Body of pancreas (tissue), 4 donors: ENCODE data around the gene PDXP.

Experiments used
- CTCF ChIP-seq, 7 experiments: fragments of 450-650 bp in 4 of 7; fragments of 200-600 bp in 3 of 7; sonication (generic) in 3 of 7; IDR thresholded peaks; one replicate each; pipeline ENCODE4 v1.5.1; 2016 to 2019; ENCODE audit warnings: antibody characterized with exemption in 7 of 7
- POLR2A ChIP-seq, 3 donors: fragments of 450-650 bp; IDR thresholded peaks; one replicate each; pipeline ENCODE4 v1.6.1; 2016; ENCODE audit warnings: antibody characterized with exemption in 3 of 3, mild to moderate bottlenecking in 2 of 3

GRCh38 chr22:37669586-37669985 is 11.1 kb downstream of the PDXP start:
- no peak for TF ChIP-seq CTCF (IDR thresholded peaks at IDR 0.05)
- no peak for TF ChIP-seq POLR2A (IDR thresholded peaks at IDR 0.05)
